GM13976 (cell line): ENCODE data around the gene TBXT.

Experiments
- DNase-seq: peaks from one replicate; pipeline ENCODE4 v3.0.0; 2012; ENCODE audit warnings: low spot score
- in situ Hi-C: fragments of 300-500 bp; cut with MboI; formaldehyde crosslinking; loops from one replicate; pipeline ENCODE4 v1.12.0; 2022; ENCODE audit warnings: low sequenced_read_pairs, mixed read lengths, inconsistent platforms; ENCODE audit not compliant: unreplicated experiment
- TF ChIP-seq, protein P1 (sequence below): IDR thresholded peaks from 2 replicates; pipeline ENCODE4 v1.5.1; 2012; ENCODE audit warnings: borderline replicate concordance, mild to moderate bottlenecking; ENCODE audit not compliant: insufficient read depth; ENCODE audit errors: extremely low read depth, missing control alignments, control extremely low read depth

The TBXT gene

GRCh38 chr6:166172546-166172945 is 4.9 kb upstream of the TBXT start:
- in situ Hi-C loops, result no loop called here
- DNase-seq, result no peak
- TF ChIP-seq, protein P1, sequence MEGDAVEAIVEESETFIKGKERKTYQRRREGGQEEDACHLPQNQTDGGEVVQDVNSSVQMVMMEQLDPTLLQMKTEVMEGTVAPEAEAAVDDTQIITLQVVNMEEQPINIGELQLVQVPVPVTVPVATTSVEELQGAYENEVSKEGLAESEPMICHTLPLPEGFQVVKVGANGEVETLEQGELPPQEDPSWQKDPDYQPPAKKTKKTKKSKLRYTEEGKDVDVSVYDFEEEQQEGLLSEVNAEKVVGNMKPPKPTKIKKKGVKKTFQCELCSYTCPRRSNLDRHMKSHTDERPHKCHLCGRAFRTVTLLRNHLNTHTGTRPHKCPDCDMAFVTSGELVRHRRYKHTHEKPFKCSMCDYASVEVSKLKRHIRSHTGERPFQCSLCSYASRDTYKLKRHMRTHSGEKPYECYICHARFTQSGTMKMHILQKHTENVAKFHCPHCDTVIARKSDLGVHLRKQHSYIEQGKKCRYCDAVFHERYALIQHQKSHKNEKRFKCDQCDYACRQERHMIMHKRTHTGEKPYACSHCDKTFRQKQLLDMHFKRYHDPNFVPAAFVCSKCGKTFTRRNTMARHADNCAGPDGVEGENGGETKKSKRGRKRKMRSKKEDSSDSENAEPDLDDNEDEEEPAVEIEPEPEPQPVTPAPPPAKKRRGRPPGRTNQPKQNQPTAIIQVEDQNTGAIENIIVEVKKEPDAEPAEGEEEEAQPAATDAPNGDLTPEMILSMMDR, result no peak

- in situ Hi-C loops, result no loop called here
- TF ChIP-seq, protein P1, result no peak
- DNase-seq, result no peak
These were observed 2.1 kb upstream of the TBXT start for GRCh38 chr6:166169549-166170421.

- DNase-seq, result no peak
- TF ChIP-seq, protein P1, result no peak
- in situ Hi-C loops, result no loop called here
These were observed 1.2 kb upstream of the TBXT start for GRCh38 chr6:166168616-166169548.

- in situ Hi-C loops, result no loop called here
- no peak for DNase-seq
- TF ChIP-seq, protein P1, result no peak
These were observed 356 bp downstream of the TBXT start for GRCh38 chr6:166167258-166167731.

- in situ Hi-C loops, result no loop called here
- DNase-seq, result no peak
These were observed 1.1 kb downstream of the TBXT start for GRCh38 chr6:166166314-166167257.

More at GRCh38 chr6:166166314-166167257, 1.1 kb downstream of the TBXT start:
- TF ChIP-seq, protein P1, result no peak
